ENCODE measurements around the gene FIGN. TPM values are rescaled to one million over a fixed set of nuclear protein-coding genes. Genes with fewer than 3 reads are reported as not detected.

The FIGN gene
- polyA plus RNA-seq, 1 experiment: 2.2 TPM

DNA sequence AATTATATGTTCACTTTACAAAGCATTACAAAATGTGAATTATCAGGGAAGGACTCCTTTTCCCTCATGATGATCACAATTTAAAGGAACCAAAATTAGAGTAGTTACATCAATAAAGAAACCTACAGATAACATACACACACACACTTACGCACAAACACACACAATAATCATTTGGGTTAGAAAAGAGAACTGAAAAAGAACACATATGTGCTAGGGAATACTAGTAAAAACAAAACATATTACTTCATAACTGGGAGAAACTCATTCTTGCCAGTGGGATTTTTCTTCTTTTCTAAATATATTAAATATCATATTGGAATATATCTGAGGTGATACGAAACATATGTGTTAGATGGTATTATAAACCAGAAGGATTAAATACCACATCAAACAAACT, 42.3 kb downstream of the FIGN start:
- Histone ChIP-seq H3K27me3 (ENCODE audit: control insufficient read depth, insufficient read depth, low read length) (no peaks in the 10 kb centered on the region), H3K9me3 (ENCODE audit: control insufficient read depth, insufficient read depth, low read length) (no peaks in the 10 kb centered on the region), H3K27ac (ENCODE audit: low read depth, low read length) (no peak overlapping the region), H3K4me3 (ENCODE audit: low read depth, low read length) (no peak overlapping the region)
- TF ChIP-seq, protein P1, sequence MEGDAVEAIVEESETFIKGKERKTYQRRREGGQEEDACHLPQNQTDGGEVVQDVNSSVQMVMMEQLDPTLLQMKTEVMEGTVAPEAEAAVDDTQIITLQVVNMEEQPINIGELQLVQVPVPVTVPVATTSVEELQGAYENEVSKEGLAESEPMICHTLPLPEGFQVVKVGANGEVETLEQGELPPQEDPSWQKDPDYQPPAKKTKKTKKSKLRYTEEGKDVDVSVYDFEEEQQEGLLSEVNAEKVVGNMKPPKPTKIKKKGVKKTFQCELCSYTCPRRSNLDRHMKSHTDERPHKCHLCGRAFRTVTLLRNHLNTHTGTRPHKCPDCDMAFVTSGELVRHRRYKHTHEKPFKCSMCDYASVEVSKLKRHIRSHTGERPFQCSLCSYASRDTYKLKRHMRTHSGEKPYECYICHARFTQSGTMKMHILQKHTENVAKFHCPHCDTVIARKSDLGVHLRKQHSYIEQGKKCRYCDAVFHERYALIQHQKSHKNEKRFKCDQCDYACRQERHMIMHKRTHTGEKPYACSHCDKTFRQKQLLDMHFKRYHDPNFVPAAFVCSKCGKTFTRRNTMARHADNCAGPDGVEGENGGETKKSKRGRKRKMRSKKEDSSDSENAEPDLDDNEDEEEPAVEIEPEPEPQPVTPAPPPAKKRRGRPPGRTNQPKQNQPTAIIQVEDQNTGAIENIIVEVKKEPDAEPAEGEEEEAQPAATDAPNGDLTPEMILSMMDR (IDR thresholded peaks at IDR 0.05; ENCODE audit: low read depth, low read length): no peak
- ChIA-PET CTCF (interaction anchor here (1.5 to 1.8 kb wide), 2 partner anchors 10 to 42 kb away, joined by 3 read pairs; partner anchors contain the start of gene FIGN), POLR2A (no interaction called here)
- DNase-seq (ENCODE audit: low read depth, low spot score): no peak

DNA sequence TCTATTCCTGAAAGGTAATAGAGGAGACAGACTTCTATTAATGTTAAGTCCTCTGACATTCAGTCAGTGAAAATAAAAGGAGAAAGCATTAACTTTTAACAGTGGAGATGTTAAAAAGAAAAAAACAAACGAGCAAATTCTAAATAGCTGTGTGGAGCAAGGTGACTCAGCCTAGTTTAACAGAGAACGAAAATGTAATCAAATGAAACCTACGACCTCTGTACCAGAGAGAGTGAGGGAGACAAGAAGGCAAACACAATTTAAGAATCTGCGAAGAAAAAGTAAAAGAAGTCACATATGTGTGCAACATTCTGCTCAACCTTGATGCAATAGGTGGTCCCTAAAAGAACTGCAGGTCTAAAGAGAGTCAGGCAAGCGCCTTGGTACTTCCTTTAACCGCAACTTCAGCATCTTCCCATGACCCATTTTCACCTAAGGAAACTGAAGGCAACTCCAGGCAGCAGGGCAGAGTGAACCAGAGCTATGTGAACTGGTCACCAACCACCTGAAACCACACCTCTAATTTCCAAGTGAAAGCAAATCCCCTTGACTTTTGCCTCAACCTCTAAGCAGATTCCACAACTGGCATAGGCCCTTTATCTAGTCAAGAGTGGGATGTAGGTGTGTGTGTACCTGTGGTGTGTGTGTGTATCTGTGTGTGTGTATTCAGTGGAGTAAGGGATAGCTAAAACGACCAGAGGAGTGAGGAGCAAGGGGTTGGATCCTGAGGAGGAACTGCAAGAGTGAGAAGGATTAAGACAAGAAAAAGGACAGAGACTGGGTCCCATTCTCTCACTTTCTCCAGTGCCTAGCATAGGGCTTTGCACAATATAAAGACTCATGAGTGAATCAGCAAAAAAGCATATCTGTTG, 43.0 kb downstream of the FIGN start:
- no peak overlapping the region for H3K27ac ChIP-seq (ENCODE audit: low read depth, low read length)
- H3K27me3 ChIP-seq (ENCODE audit: control insufficient read depth, insufficient read depth, low read length): no peaks in the 10 kb centered on the region
- H3K4me3 ChIP-seq (ENCODE audit: low read depth, low read length): no peak overlapping the region
- ChIA-PET CTCF (interaction anchor here (1.1 to 1.9 kb wide), 4 partner anchors 11 to 347 kb away, joined by 3 to 5 read pairs (median 4); partner anchors contain the start of gene FIGN), POLR2A (no interaction called here)
- H3K9me3 ChIP-seq (ENCODE audit: control insufficient read depth, insufficient read depth, low read length): no peaks in the 10 kb centered on the region
- TF ChIP-seq, protein P1 (IDR thresholded peaks at IDR 0.05; ENCODE audit: low read depth, low read length): no peak
- DNase-seq (ENCODE audit: low read depth, low spot score): peak; percentile 3

DNA sequence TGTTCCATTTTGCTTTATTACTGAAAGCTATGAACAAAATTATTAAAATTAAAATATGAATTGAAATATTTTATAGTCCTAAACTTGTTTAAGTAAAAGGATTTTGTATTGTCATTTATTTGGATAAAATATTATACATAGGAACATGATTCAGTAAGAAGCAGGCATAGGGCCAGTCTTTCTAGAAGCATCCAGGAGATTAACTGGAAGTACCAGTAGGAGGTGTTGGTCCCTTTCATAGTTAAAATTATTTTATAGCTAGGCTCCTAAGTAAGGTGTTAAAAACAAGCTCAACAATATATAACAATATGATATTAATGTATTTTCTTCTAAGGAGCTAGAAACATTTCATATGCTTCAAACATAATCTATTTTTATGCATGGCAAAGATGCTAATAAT, 43.7 kb downstream of the FIGN start:
- Histone ChIP-seq H3K27me3 (ENCODE audit: control insufficient read depth, insufficient read depth, low read length) (no peaks in the 10 kb centered on the region), H3K4me3 (ENCODE audit: low read depth, low read length) (no peak overlapping the region), H3K9me3 (ENCODE audit: control insufficient read depth, insufficient read depth, low read length) (no peaks in the 10 kb centered on the region), H3K27ac (ENCODE audit: low read depth, low read length) (no peak overlapping the region)
- TF ChIP-seq, protein P1 (IDR thresholded peaks at IDR 0.05; ENCODE audit: low read depth, low read length): no peak
- DNase-seq (ENCODE audit: low read depth, low spot score): no peak
- ChIA-PET CTCF (interaction anchor here (1.1 to 1.9 kb wide), 4 partner anchors 10 to 346 kb away, joined by 3 to 5 read pairs (median 4); partner anchors contain the start of gene FIGN), POLR2A (no interaction called here)

DNA sequence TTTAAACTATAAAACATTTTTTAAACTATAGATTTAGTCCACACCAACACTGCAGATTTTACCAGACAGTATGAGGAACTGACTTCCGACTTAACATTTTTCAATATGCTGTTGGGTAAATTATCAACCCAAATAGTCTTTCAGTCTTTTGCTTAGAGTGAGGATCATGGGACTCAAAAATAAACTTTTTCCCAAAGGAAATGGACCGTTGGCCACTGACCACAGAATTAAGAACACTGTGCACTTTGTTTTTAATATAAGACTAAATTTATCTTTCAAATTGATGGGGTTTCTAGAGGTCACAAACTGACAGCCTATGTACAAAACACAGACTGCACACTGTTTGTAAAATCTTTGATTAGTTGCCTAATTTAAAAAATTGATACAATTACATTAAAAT, 44.9 kb downstream of the FIGN start:
- TF ChIP-seq, protein P1 (IDR thresholded peaks at IDR 0.05; ENCODE audit: low read depth, low read length): no peak
- no peak for DNase-seq (ENCODE audit: low read depth, low spot score)
- Histone ChIP-seq H3K9me3 (ENCODE audit: control insufficient read depth, insufficient read depth, low read length) (no peaks in the 10 kb centered on the region), H3K4me3 (ENCODE audit: low read depth, low read length) (no peak overlapping the region), H3K27ac (ENCODE audit: low read depth, low read length) (no peak overlapping the region), H3K27me3 (ENCODE audit: control insufficient read depth, insufficient read depth, low read length) (no peaks in the 10 kb centered on the region)
- POLR2A ChIA-PET: no interaction called here
- CTCF ChIA-PET: no interaction called here

DNA sequence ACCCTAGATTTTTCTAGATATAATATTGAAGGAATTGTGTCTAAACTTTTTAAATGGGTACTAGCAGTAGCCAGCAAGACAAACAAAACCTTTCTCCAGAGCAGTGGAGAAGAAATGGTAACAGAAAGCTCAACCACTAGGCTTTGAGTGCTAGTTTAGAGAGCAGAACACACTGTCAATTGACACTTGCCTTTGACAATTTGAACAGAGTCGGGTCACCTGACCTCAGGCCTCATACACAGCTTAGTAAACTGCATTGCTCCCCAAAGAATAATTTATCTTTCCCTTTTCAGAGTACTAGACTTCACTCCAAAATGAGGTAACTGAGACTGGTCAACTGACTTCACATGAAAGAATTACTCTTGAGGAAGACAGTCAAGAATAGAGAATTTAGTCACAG, 48.6 kb downstream of the FIGN start:
- TF ChIP-seq, protein P1 (IDR thresholded peaks at IDR 0.05; ENCODE audit: low read depth, low read length): no peak
- ChIA-PET POLR2A (no interaction called here), CTCF (no interaction called here)
- Histone ChIP-seq H3K4me3 (ENCODE audit: low read depth, low read length) (no peak overlapping the region), H3K27me3 (ENCODE audit: control insufficient read depth, insufficient read depth, low read length) (no peaks in the 10 kb centered on the region), H3K27ac (ENCODE audit: low read depth, low read length) (no peak overlapping the region), H3K9me3 (ENCODE audit: control insufficient read depth, insufficient read depth, low read length) (no peaks in the 10 kb centered on the region)
- DNase-seq (ENCODE audit: low read depth, low spot score): no peak
